ENCODE measurements around the gene MBIP.

The MBIP gene

GRCh38 chr14:36313206-36313605, 7.2 kb downstream of the MBIP start:
- DNase-seq, result no peak

- DNase-seq, result no peak
Observed at GRCh38 chr14:36306836-36307235, 13.6 kb downstream of the MBIP start.

GRCh38 chr14:36304895-36305294, 15.5 kb downstream of the MBIP start:
- no peak for DNase-seq

GRCh38 chr14:36303960-36304359, 16.5 kb downstream of the MBIP start:
- no peak for DNase-seq

- no peak for DNase-seq
Observed at GRCh38 chr14:36302823-36303222, 17.6 kb downstream of the MBIP start.

GRCh38 chr14:36301159-36301558, 19.3 kb downstream of the MBIP start:
- DNase-seq, result no peak

- no peak for DNase-seq
Observed at GRCh38 chr14:36300337-36300736, 20.1 kb downstream of the MBIP start.

- no peak for DNase-seq
Observed at GRCh38 chr14:36295642-36296627, 24.5 kb downstream of the MBIP start.

- no peak for DNase-seq
Observed at GRCh38 chr14:36294543-36294942, 25.9 kb downstream of the MBIP start.

GRCh38 chr14:36293824-36294223, 26.6 kb downstream of the MBIP start:
- no peak for DNase-seq

- no peak for DNase-seq
Observed at GRCh38 chr14:36289954-36290353, 30.5 kb downstream of the MBIP start.

- no peak for DNase-seq
Observed at GRCh38 chr14:36288496-36288895, 31.9 kb downstream of the MBIP start.

- DNase-seq, result no peak
Observed at GRCh38 chr14:36284971-36285595, 35.4 kb downstream of the MBIP start.

GRCh38 chr14:36281309-36281708, 39.1 kb downstream of the MBIP start:
- DNase-seq, result no peak

- no peak for DNase-seq
Observed at GRCh38 chr14:36279306-36280190, 40.9 kb downstream of the MBIP start.

- DNase-seq, result no peak
Observed at GRCh38 chr14:36275741-36276140, 44.7 kb downstream of the MBIP start.

- DNase-seq, result no peak
Observed at GRCh38 chr14:36271939-36272907, 48.2 kb downstream of the MBIP start.

GRCh38 chr14:36271222-36271621, 49.2 kb downstream of the MBIP start:
- DNase-seq, result no peak

GRCh38 chr14:36270191-36270590, 50.2 kb downstream of the MBIP start:
- no peak for DNase-seq

- DNase-seq, result peak; percentile 59
Observed at GRCh38 chr14:36268121-36268520, 52.3 kb downstream of the MBIP start.

- DNase-seq, result no peak
Observed at GRCh38 chr14:36264595-36264994, 55.8 kb downstream of the MBIP start.

- no peak for DNase-seq
Observed at GRCh38 chr14:36264107-36264506, 56.3 kb downstream of the MBIP start.

Data from NCI-H1436 treated with DMSO at 0.1 percent for 48 hours (cell line).